SKM-1 treated with dmso at 0.1 percent for 144 hours (cell line): ENCODE measurements around the gene PCSK4.
"Not testable (repeated sequence)": the region's sequence is repeated elsewhere in the genome, so short reads cannot be mapped to it uniquely, and the experiment has no call there.

Experiments used
- DNase-seq: peaks from one replicate; lab custom pipeline; 2025; ENCODE audit not compliant: unreplicated experiment; lab: John Stamatoyannopoulos, UW

The PCSK4 gene

DNA sequence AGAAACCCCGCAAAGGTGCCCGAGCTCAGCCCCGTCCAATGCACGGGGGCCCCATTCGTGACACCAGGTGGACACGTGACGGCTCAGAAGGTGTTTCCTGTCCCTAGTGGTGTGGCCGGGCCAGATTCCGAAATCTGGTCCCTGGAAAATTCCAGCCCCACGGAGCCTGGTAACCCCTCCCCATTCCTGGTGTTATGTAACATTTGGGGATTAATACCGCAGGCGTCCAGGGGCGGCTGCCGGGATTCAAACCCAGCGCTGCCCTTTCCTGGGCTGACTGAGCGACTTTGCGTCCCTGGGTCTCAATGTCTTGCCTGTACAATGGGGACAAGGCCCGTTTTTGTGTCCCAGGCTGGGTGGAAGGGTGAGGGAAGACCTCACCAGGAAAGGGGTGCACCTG is 32.7 kb upstream of the PCSK4 start:
- DNase-seq, result no peak

DNA sequence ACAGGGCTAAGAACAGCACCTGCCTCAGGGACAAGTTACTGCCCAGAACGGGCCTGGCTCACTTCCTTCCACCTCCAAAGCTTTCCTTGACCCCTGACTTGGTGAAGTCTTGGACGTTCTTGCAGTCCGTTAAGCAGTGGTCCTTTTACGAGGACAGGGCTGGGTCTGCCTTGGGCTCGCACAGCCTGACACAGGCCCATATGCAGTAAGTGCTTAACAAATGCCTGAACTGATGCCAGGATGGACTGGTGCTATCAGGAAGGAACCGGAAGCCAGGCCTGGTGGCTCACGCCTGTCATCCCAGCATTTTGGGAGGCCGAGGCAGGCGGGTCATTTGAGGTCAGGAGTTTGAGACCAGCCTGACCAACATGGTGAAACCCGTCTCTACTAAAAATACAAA is 31.9 kb upstream of the PCSK4 start:
- DNase-seq, result no peak

DNA sequence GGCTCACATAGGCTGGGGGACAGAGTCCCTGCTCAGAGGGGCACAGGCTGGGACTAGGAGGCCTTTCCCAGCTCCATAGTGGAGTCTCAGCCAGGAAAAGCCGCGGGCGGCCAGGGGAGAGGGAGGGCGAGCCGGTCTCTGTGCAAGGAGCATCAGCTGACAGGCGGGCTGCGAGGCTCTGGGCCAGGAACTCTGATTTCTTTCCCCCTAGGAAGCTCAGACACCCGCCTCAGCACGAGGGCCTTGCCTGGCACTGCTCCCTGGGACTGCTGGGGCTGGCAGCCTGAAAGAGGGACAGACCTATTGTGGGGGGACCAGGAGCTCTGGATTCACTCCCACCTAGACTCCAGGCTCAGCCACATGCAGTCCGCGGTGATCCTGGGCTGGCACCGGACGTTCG is 31.5 kb upstream of the PCSK4 start:
- no peak for DNase-seq

DNA sequence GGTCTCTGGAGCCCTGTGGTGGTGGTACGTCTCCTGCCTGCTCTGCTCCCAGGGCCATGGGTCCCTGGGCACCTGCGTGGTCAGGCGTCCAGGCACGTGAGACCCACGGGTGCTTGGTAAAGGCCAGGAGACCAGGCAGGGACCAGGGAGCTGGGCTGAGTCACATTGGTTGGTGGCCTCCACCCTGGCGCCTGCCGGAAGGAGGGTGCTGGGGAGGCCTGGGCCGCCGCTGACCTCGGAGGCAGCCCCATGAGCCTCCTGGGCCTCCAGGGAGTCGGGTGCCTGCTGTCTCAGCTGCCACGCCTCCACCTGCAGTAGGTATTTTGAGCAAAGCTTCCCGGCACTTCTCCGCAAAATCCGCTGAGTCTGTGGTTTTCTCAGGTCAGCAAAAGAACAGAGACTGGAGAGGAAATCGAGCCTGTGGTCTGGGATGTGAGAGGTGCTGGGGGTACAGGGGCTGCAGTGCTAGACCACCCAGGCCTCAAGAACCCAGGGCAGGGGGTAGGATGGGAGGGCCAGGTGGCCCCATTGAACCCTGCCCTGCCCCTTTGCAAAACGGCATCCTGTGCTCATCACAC is 30.1 kb upstream of the PCSK4 start:
- no peak for DNase-seq

DNA sequence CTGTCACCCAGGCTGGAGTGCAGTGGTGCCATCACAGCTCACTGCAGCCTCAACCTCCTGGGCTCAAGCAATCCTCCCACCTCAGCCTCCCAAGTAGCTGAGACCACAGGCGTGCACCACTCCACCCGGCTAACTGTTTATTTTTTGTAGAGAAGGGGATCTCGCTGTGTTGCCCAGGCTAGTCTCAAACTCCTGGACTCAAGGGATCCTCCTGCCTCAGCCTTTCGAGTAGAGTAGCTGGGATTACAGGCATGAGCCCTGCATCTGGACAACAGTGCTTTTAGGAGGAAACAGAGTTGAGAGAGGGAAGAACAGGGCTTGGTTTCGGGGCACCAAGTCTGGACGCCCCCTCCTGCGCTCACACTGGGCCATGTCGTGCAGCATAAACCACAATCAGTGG is 29.7 kb upstream of the PCSK4 start:
- not testable (repeated sequence) for DNase-seq

DNA sequence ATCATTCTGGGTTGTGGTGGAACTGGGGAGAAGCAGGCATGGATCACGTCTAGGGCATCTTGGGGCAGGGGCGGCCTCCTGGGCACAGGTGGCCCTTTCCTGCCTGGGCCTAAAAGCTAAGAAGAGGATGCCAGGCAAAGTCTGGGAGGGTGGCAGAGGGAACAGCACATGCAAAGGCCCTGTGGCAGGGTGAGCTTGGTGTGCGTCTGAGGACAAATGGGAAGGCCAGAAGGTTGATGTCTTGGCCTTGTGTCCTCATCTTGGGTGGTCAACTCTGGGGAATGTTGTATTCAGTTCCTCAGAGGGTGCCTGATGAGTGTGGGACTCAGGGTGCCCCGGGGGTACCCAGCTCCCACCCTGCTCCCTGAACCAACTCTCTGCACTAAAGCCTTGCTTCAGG is 28.3 kb upstream of the PCSK4 start:
- no peak for DNase-seq

DNA sequence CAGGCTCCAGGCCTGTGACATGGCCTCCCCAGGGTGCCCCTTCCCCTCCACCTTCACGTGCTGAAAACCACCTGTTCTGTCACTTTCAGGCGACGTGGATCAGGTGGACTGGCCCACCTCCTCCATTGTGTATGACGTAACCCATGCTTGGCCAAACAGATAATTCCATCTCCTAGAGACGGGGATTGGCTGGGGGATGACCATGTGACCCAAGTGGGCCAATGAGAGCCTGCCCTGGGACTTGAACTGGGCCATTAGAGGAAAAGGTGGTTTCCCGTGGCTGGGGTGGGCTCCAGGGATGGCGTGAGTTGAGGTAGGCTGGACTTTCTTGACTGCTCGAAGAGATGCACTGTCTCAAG is 26.2 kb upstream of the PCSK4 start:
- no peak for DNase-seq

DNA sequence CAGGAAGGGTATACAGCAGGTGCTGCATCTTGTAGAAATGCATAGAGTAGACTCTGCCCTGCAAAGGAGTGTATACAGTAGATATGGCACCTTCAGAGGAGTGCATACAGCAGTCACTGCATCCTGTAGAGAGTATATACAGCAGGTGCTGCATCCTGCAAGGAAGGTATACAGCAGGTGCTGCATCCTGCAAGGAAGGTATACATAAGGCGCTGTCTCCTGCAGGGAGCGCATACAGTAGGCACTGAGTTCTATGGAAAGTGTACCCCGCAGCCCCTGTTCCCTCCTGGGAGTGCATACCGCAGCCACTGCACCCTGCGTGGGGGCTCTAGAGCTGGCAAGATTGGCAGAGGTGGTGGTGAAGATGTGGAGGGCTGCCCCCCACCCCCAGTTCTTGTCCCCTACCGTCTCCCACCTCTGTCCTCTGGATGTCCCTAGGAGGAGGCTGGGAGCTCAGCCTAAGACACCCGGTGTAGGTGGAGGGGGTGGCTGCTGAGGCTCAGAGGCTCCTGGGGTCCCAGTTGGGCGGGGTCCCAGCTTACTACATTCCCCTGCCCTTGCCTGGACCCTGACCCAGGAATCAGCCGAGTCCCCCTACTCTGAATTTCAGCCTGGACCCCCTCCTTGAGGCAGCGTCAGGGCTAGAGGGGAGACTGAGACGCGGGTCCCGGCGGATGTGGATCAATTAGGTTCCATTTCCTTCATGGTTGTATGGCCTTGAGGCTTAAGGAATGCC is 25.0 kb upstream of the PCSK4 start:
- no peak for DNase-seq

DNA sequence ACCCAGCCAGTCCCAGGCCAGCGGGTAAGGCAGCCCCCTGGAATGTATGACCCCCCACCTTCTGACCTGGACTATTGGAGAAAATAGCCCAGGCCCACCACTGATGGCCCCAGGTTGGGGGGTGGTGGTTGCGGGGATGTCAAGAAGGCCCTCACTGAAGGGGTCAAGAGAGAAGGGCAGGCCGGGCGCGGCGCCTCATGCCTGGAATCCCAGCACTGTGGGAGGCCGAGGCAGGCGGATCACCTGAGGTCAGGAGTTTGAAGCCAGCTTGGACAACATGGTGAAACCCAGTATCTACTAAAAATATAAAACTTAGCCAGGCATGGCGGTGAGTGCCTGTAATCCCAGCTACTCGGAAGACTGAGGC is 24.1 kb upstream of the PCSK4 start:
- no peak for DNase-seq

DNA sequence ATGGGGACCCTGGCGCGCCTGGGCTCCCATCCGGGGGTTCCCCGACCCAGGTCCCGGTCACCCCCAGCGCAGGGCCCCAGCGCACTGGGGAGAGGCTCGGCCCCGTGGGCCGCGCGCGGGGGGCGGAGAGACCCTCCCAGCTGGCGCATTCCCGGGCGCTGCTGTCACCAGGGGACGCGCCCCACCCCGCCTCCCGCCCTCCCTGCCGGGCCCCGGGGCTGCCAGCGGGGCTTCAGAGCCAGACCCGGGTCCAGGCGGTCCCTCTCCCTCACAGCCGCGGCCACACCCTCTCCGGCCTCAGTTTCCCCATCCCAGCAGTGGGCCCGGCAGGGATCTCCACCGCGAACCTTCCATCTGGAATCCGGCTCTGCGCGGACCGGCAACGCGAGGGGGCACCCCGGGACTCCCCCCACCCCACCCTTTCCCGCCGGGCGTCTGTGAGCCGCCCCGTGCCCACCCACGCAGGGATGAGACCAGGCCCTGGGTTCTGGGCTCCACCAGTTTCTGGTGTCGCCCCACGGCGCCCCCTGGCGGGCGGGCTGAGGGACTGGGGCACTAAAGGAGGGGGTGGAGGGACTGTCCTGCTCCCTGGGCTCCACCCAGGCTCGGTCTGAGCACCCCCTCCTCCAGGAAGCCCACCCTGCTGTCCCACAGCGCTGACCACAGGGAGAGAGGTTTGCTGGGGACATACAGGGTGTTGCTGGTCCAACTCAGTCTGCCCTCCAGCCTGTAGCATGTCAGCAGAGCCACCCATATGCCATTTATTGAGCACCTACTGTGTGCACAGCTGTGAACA is 23.5 kb upstream of the PCSK4 start:
- DNase-seq, result peak; percentile 30

DNA sequence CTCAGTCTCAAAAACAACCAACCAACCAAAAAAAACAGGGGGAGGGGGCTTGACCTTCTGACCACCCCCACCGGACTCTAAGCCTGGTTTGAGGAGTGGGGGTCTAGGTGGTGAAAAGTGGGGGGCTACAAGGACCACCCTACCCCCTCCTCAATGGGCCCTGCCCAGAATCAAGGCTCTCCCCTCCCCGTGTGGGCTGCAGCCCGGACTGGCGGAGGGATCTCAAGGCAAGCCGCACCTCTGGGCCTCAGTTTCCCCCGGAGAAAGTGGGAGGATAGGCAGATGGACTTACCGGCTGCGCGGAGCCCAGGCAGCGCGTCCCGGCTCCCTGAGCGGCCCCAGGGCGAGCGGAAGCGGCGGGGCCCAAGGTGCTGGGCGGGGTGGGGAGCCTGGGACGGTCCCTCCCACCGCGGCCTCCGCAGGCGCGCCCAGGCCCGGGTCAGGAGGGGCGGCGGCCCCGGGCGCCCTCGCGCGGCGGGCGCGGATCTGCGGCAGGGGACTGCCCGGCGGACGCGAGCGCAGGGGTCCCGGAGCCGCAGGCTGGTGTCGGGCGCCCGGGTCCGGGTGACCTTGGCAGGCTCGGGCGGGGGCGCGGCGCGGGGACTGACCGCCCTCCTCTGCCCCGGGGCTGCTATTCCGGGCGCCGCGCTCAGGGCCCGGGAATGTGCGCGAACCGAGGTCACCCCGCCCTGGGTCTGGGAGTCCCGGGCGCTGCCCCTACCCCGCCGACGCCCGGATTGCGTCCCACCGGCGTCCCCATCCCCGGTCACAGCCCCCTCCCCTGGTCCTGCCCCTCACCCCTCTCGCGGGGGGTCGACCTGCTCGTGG is 22.7 kb upstream of the PCSK4 start, which contains the start of gene ADAMTSL5:
ADAMTSL5 (minus strand) TSS at position 349 of the 828 bp plus-strand sequence. CDS start 2,076 bp downstream, outside the sequence.
- DNase-seq, result peak; percentile 41

DNA sequence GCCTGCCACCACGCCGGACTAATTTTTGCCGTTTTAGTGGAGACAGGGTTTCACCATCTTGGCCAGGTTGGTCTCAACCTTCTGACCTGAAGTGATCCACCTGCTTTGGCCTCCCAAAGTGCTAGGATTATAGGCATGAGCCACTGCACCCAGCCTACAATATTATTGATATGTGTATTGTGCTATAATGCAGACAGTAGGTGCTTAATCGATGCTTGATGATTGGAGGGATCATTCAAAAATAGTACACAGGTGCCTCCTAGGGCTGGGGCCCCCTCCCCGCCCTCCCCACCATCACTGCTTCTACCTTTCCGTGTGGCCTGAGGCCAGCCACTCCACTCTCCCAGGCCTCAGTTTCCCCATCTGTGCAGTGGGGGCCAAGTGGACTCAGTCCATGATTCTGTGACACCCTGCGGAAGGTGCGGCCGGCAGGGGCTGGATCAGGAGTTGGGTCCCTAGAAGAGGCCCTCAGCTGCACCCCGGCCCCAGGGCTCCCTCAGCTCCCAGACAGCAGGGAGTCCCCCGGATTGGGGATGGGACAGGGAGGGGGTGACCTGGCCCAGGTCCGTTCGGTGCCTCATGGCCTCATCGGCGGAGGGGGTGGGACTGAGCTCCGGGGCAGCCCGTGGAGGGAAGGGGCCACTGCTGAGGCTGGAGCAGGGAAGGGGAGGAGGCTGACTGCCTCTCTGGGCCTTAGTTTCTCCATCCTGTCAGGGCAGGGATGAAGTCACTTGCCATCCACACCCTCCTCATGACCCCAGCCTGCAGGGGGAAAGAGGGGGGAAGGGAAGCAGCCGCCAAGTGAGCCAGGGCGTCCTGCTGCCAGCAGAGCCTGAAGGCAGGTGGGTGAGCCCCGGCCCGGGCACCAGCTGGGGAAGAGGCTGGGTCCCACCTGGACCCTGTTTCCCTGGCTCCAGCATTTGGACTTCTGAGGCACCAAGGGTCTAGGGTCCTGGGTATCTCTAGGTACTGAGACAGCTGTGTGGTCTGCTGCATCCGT is 21.5 kb upstream of the PCSK4 start:
- no peak for DNase-seq

DNA sequence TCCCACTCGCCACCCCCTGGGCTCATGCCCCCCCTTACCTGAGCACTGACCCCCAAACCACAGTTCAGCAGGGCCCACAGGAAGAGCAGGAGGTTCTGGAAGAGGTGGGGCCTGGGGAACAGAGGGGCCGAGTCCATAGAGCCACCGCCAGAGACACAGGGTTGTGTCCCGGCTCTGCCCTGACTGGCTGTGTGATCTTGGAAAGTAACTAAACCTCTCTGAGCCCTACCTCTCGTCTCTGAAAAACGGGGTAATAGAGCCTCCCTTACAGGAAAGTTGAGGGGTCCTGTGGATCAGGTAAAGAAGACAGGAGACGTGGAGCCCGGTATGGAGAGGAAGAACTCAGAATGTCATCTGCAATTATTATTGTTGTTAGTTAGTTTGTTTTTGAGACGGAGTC is 20.7 kb upstream of the PCSK4 start:
- DNase-seq, result no peak

DNA sequence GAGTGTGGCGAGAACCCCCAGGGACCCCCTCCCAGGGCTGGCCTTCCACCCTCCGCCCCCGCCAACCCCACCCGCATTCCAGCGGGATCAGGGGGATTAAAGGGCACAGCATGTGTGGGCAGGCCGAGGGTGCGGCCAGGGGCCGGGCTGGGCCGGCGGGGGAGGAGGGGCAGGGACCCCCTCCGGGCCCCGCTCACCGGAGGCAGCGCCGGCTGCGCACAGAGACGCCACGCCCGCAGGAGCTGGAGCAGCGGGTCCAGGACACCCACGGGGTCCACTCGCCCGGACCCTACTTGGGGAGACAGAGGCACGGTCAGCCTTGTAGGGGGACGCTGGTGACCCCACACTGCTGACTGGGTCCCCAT is 20.3 kb upstream of the PCSK4 start:
- DNase-seq, result no peak

DNA sequence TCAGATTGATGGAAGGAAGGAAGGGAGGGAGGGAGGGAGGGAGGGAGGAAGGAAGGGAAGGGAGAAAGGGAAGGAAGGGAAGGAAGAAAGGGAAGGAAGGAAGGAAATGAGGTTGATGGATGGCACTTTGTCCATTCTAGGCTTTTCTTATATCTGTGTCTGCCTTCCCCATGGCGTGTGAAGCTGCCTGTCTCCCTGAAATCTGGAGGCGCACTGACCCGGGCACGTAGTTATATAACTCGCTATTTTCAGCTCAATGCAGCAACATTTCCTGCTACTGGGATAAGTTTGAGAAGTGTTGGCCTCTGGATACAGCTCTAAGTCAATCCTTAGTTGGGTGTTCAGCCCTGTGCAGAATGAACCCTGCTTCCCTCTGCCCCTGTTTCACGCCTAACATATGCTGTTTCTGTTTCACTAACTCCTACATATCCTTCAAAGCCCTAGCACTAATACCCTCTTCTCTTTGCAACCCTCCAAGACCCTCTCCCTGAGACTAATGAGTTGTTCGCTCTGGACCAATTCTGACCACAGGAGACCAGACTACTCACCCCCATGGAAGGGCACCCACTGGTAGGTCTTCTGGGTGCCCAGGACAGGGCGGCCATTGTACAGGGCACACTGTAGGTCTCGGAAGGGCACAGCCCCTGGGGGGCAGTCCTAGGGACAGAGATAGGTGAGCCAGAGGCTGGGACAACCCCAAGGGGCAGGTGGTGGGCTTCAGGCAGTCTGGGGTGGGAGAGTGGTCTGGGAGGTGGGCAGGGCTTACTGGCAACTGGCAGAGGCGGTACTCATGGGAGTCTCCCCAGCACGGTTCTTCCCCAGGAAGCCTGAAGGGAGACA is 19.7 kb upstream of the PCSK4 start:
- DNase-seq, result no peak

DNA sequence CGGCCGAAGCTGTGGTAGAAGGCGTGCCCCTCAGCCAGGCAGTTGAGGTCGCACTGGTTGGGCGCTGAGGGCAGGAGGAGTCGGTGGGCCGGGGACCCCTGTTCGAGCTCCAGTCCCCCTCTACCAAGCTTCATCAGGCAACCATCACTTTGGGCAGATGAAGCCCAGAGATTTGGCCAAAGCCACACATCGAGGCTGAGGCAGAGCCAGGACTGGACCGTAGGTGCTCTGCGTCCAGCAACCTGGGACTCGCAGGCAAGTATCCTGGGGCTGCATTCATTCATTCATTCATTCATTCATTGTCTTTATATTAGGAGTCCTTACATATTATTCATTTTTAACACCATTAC is 18.3 kb upstream of the PCSK4 start:
- no peak for DNase-seq

DNA sequence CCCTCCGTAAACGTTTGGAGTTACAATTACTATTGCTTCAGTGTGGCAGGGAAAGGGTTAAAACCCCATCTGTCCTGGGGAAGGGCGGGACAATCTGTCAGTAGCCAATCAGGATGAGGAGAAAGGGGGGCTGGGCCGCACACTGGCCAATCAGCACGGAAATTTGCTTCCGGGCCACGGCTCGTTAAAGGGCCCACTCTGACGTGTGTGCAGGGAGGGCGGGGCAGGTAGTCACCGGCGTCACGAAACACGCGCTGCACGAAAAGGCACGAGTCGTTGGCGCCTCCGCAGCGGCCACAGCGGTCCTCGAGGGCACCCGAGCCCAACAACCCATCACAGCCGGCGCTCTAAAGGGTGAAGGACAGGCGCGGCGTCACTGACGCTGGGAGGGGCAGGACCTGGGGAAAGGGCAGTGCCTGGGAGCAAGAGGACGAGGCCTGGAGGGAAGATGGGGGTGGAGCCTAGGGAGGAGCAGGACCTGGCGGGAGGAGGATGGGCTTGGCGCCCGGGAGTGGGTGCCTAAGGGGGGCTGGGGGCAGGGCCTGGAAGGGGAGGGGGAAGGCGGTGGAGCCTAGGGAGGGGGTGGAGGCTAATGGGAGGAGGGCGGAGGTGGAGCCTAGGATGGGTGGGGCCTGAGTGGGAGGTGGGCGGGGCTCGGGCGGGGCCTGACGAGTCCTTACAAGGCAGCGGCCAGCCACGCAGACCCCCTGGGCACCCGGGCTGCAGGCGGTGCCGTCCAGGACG is 17.8 kb upstream of the PCSK4 start:
- DNase-seq, result peak; percentile 90

DNA sequence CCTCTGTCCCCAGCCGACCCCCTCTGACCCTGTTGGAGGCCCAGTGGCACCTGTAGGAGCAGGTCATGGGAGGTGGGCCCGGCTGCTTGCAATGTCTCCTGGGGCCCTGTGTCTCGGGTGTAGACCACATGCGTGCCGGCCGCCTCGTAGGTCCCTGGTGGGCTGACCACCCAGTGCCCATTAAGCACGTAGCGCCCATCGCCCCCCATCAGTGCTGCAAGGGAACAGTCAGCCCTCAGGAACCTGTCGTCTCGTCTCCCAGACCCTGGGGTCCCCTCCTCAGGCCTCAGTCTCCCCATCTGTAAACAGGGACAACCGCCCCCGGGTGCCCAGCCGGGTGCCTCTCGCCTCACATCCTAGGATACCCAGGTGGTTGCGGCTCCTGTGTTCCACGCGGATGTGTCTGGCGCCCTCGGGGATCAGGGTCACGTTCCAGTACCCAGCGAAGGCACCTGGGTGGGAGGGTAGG is 17.1 kb upstream of the PCSK4 start:
- DNase-seq, result no peak
